ENCODE measurements around the gene PDYN.

The PDYN gene

GRCh38 chr20:1941226-1941625 lies 52.6 kb downstream of the PDYN start:
- Histone ChIP-seq H3F3A (ENCODE audit: insufficient read depth) (no peaks in the 10 kb centered on the region), H3K79me2 (ENCODE audit: insufficient read depth, low read length) (no peaks in the 10 kb centered on the region), H4K20me1 (ENCODE audit: low read depth, low read length) (no peaks in the 10 kb centered on the region), H3K4me3 (ENCODE audit: insufficient read depth, low read length, poor library complexity, severe bottlenecking) (no peak overlapping the region), H3K9me3 (ENCODE audit: insufficient read depth, low read length) (no peaks in the 10 kb centered on the region), H2AFZ (ENCODE audit: low read depth, low read length, severe bottlenecking) (no peak overlapping the region), H3K9ac (ENCODE audit: low read length) (no peak overlapping the region), H3K27me3 (ENCODE audit: low read length) (no peaks in the 10 kb centered on the region), H3K36me3 (ENCODE audit: low read length) (no peaks in the 10 kb centered on the region), H3K27ac (ENCODE audit: low read depth, low read length) (no peak overlapping the region), H3K9me2 (replicated peaks; ENCODE audit: insufficient read depth, low read length) (no peaks in the 10 kb centered on the region), H3K4me2 (ENCODE audit: low read depth, low read length, poor library complexity, severe bottlenecking) (no peak overlapping the region)
- TF ChIP-seq CTCF (IDR thresholded peaks at IDR 0.05; ENCODE audit: insufficient read depth, low read length, poor library complexity, severe bottlenecking) (no peak), EZH2phosphoT487 (conservative IDR thresholded peaks at IDR 0.05; ENCODE audit: low read length) (no peak)

GRCh38 chr20:1940581-1940980 lies 53.3 kb downstream of the PDYN start:
- Histone ChIP-seq H3K79me2 (ENCODE audit: insufficient read depth, low read length) (no peaks in the 10 kb centered on the region), H3K9me2 (replicated peaks; ENCODE audit: insufficient read depth, low read length) (no peaks in the 10 kb centered on the region), H2AFZ (ENCODE audit: low read depth, low read length, severe bottlenecking) (no peak overlapping the region), H3K4me2 (ENCODE audit: low read depth, low read length, poor library complexity, severe bottlenecking) (no peak overlapping the region), H3K27ac (ENCODE audit: low read depth, low read length) (no peak overlapping the region), H3K36me3 (ENCODE audit: low read length) (no peaks in the 10 kb centered on the region), H3K9ac (ENCODE audit: low read length) (no peak overlapping the region), H3K27me3 (ENCODE audit: low read length) (no peaks in the 10 kb centered on the region), H3K9me3 (ENCODE audit: insufficient read depth, low read length) (no peaks in the 10 kb centered on the region), H3K4me3 (ENCODE audit: insufficient read depth, low read length, poor library complexity, severe bottlenecking) (no peak overlapping the region), H3F3A (ENCODE audit: insufficient read depth) (no peaks in the 10 kb centered on the region), H4K20me1 (ENCODE audit: low read depth, low read length) (no peaks in the 10 kb centered on the region)
- TF ChIP-seq CTCF (IDR thresholded peaks at IDR 0.05; ENCODE audit: insufficient read depth, low read length, poor library complexity, severe bottlenecking): no peak
- no peak for TF ChIP-seq EZH2phosphoT487 (conservative IDR thresholded peaks at IDR 0.05; ENCODE audit: low read length)

GRCh38 chr20:1939270-1939595 lies 54.6 kb downstream of the PDYN start:
- Histone ChIP-seq H3K4me3 (ENCODE audit: insufficient read depth, low read length, poor library complexity, severe bottlenecking) (no peak overlapping the region), H3F3A (ENCODE audit: insufficient read depth) (no peaks in the 10 kb centered on the region), H3K4me2 (ENCODE audit: low read depth, low read length, poor library complexity, severe bottlenecking) (no peak overlapping the region), H3K9me3 (ENCODE audit: insufficient read depth, low read length) (no peaks in the 10 kb centered on the region), H3K36me3 (ENCODE audit: low read length) (no peaks in the 10 kb centered on the region), H3K79me2 (ENCODE audit: insufficient read depth, low read length) (no peaks in the 10 kb centered on the region), H3K27ac (ENCODE audit: low read depth, low read length) (no peak overlapping the region), H3K9me2 (replicated peaks; ENCODE audit: insufficient read depth, low read length) (no peaks in the 10 kb centered on the region), H2AFZ (ENCODE audit: low read depth, low read length, severe bottlenecking) (no peak overlapping the region), H4K20me1 (ENCODE audit: low read depth, low read length) (no peaks in the 10 kb centered on the region), H3K9ac (ENCODE audit: low read length) (no peak overlapping the region), H3K27me3 (ENCODE audit: low read length) (no peaks in the 10 kb centered on the region)
- TF ChIP-seq CTCF (IDR thresholded peaks at IDR 0.05; ENCODE audit: insufficient read depth, low read length, poor library complexity, severe bottlenecking) (no peak), EZH2phosphoT487 (conservative IDR thresholded peaks at IDR 0.05; ENCODE audit: low read length) (no peak)

Measured in SU-DHL-6 (cell line).